Measurements from ENCODE around the gene ATP11B.

ATP11B gene

DNA sequence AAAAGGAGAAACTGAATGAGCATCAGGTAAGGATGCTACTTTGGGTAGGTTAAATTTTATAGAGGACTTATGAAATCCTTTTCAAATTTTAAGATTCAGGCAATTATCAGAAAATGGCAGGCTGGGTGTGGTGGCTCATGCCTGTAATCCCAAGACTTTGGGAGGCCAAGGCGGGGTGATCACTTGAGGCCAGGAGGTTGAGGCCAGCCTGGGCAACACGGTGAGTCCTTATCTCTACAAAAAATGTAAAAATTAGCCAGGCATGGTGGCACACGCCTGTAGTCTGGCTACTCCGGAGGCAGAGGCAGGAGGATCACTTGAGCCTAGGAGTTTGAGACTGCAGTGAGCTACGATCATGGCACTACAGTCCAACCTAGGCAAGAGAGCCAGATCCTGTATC lies 163.9 kb downstream of the ATP11B start:
- no peak overlapping the region for H3K4me3 ChIP-seq (ENCODE audit: control insufficient read depth, low read depth, low read length)
- DNase-seq (ENCODE audit: low read depth): no peak
- TF ChIP-seq, protein P1, sequence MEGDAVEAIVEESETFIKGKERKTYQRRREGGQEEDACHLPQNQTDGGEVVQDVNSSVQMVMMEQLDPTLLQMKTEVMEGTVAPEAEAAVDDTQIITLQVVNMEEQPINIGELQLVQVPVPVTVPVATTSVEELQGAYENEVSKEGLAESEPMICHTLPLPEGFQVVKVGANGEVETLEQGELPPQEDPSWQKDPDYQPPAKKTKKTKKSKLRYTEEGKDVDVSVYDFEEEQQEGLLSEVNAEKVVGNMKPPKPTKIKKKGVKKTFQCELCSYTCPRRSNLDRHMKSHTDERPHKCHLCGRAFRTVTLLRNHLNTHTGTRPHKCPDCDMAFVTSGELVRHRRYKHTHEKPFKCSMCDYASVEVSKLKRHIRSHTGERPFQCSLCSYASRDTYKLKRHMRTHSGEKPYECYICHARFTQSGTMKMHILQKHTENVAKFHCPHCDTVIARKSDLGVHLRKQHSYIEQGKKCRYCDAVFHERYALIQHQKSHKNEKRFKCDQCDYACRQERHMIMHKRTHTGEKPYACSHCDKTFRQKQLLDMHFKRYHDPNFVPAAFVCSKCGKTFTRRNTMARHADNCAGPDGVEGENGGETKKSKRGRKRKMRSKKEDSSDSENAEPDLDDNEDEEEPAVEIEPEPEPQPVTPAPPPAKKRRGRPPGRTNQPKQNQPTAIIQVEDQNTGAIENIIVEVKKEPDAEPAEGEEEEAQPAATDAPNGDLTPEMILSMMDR (IDR thresholded peaks at IDR 0.05; ENCODE audit: control insufficient read depth, insufficient read depth, low read depth, low read length, missing control alignments): no peak

DNA sequence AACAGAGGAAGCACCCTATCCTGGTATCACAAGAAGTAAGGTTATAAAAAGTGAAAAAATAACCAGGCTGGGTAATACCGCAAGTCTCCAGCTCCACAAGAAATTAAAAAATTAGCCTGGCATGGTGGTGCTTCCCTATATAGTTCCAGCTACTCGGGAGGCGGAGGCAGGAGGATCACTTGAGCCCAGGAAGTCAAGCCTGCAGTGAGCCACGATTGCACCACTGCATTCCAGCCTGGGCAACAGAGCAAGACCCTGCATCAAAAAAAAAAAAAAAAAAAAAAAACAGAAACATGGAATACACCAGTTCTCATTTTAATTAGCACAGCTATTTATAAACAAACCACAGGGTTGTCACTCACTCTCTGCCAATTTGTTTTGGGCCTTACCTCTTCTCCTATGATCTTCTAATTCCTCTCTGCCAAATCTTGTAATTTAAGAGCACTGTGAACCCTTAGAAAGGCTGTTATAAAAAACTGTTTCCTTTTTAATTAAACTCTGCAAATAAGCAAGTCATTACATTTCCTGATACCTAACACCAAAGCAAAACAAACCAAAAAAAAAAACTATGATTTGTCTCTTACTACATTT lies 164.5 kb downstream of the ATP11B start:
- TF ChIP-seq, protein P1 (IDR thresholded peaks at IDR 0.05; ENCODE audit: control insufficient read depth, insufficient read depth, low read depth, low read length, missing control alignments): no peak
- no peak overlapping the region for H3K4me3 ChIP-seq (ENCODE audit: control insufficient read depth, low read depth, low read length)
- no peak for DNase-seq (ENCODE audit: low read depth)

DNA sequence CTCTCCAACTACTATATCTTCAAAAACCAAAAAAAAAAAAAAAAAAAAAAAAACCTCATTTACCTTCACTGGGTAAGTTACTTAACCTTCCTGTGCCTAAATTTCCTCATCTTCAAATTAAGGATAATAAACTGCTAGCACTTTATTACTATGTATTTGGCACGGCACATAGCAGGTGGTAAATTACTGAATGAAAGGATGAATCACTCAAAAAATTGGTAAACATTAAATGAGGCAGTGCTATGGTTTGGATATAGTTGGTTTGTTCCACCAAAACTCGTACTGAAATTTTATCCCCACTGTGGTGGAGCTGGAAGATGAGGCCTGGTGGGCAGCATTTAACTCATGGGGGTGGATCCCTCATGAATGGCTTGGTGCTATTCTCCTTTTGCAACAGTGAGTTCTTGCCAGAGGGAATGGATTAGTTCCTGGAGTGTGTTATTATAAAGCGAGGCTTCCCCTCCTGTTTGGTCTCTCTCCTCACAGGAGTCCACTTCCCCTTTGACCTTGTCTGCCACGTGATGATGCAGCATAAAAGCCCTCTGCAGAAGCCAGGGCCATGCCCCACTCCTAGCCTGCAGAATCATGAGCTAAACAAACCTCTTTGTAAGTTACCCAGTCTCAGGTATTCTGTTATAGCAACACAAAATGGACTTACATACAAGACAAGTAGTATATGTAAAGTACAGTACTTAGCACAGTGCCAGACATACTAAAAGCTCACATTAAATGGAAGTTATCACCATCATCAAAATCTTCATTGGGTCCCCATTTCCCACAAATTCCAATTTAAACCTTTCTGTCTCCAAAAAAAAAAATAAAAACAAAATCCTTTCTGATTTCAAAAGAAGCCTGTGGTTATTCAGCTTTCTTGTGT lies 166.4 kb downstream of the ATP11B start:
- DNase-seq (ENCODE audit: low read depth): no peak
- H3K4me3 ChIP-seq (ENCODE audit: control insufficient read depth, low read depth, low read length): no peak overlapping the region

DNA sequence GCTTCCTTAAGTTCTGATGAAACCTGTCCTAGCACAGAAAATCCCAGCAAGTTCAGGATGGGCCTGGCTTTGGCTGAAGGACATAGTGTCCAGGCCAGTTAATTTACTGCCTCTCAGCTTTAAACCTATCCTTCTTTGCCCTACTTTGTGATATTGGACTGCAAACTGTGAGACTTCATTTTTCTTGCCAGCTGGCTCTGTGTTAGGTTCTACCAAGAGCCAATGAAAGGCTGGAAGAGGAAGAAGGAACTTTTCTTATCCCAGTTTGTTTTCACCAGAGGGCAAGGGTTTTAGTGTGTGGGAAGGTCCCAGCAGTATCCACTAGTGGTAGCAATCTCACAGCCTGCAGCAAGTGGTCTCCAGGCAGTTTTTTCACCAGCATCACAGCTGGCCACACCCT lies 168.9 kb downstream of the ATP11B start:
- no peak overlapping the region for H3K4me3 ChIP-seq (ENCODE audit: control insufficient read depth, low read depth, low read length)
- DNase-seq (ENCODE audit: low read depth): no peak

More for the DNA sequence above, 166.4 kb downstream of the ATP11B start:
- TF ChIP-seq, protein P1 (IDR thresholded peaks at IDR 0.05; ENCODE audit: control insufficient read depth, insufficient read depth, low read depth, low read length, missing control alignments): no peak

DNA sequence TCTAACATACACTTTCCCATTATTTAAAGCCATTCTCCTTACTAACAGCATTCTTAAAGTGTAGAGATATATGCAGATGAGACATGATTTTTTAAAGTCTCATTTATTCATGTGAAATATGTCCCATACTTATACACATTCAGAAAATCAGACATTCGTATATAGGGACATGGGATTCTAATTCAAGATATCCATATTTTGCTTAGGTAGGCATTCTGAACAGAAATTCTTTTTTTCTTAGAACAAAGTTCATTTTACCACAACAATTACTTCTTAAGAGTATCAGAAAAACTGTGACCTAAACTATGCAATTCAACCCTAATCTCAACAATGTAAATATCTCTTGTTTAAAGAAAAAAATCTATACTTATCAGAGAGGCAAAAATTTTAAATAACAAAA lies 170.9 kb downstream of the ATP11B start:
- TF ChIP-seq, protein P1 (IDR thresholded peaks at IDR 0.05; ENCODE audit: control insufficient read depth, insufficient read depth, low read depth, low read length, missing control alignments): no peak
- DNase-seq (ENCODE audit: low read depth): no peak
- H3K4me3 ChIP-seq (ENCODE audit: control insufficient read depth, low read depth, low read length): no peak overlapping the region

More for the DNA sequence above, 168.9 kb downstream of the ATP11B start:
- TF ChIP-seq, protein P1 (IDR thresholded peaks at IDR 0.05; ENCODE audit: control insufficient read depth, insufficient read depth, low read depth, low read length, missing control alignments): no peak

DNA sequence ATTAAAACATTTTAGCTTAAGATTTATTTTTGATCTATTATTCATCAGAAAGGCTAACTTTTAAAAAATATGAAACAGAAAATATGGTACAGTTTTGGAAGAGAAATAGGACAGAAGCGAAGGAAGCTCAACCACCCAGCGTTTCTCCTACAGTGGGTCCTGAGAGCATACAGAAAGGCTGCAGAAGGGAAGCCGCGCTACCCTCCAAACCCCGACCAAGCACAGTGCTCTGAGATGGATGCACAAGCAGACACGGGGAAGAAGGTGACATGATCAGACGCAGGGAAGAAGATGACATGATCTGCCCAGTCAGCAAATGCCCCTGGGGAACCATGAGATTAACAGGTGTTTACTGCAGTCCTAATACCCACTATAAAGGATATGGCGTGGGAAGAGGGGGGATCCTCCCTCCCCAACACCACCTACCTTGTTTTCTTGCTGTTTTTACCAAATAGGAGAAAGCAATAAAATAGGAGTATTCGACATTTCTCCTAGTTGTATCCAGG lies 172.6 kb downstream of the ATP11B start:
- H3K4me3 ChIP-seq (ENCODE audit: control insufficient read depth, low read depth, low read length): no peak overlapping the region
- TF ChIP-seq, protein P1 (IDR thresholded peaks at IDR 0.05; ENCODE audit: control insufficient read depth, insufficient read depth, low read depth, low read length, missing control alignments): no peak
- DNase-seq (ENCODE audit: low read depth): no peak

Measured in AG09309 (cell line).